OCI-LY3 (cell line): Measurements from ENCODE around the gene PRRC2A.

ENCODE experiments used
- CTCF ChIP-seq: fragments of 200-600, 300-600 bp; sonication (generic); IDR thresholded peaks from 2 replicates; pipeline ENCODE4 v1.5.1; 2014; ENCODE audit warnings: antibody characterized with exemption, low read length, low read depth
- EZH2phosphoT487 ChIP-seq: fragments of 200-600 bp; shearing (Covaris generic); IDR thresholded peaks from 2 replicates; pipeline ENCODE4 v1.6.1; 2018; ENCODE audit warnings: antibody characterized with exemption, mixed run types, low read depth

- TF ChIP-seq CTCF (no peak), EZH2phosphoT487 (no peak)
Observed at GRCh38 chr6:31666337-31666965, 45.9 kb downstream of the PRRC2A start.
